Stimulated activated naive CD8-positive, alpha-beta T cell treated with anti-CD3 and anti-CD28 coated beads, Interleukin-15, Interleukin-2, amounts not matched to agents 100 ng/mL and 50 ng/mL, for 24 hours (primary cell): Measurements from ENCODE around the gene RRBP1.
A peak's percentile ranks its signal among the peaks of the same experiment; 100 is the strongest.

Experiments
- H3K27ac Mint-ChIP-seq: one replicate; pipeline ENCODE4 v1.8.0; 2021; ENCODE audit warnings: mild to moderate bottlenecking, mixed read lengths
- H3K27me3 Mint-ChIP-seq: one replicate; pipeline ENCODE4 v1.8.0; 2021; ENCODE audit warnings: mixed read lengths
- H3K36me3 Mint-ChIP-seq: one replicate; pipeline ENCODE4 v1.8.0; 2021; ENCODE audit warnings: low read depth, mixed read lengths
- H3K4me1 Mint-ChIP-seq: one replicate; pipeline ENCODE4 v1.8.0; 2021; ENCODE audit warnings: low read depth, mixed read lengths
- H3K4me3 Mint-ChIP-seq: one replicate; pipeline ENCODE4 v1.8.0; 2021; ENCODE audit warnings: mild to moderate bottlenecking, mixed read lengths
- H3K9me3 Mint-ChIP-seq: one replicate; pipeline ENCODE4 v1.8.0; 2021; ENCODE audit warnings: mixed read lengths

Gene RRBP1

GRCh38 chr20:17679941-17680835 lies 1.9 kb downstream of the RRBP1 start:
- peaks cover 6% of the 10 kb centered on the region for H3K36me3 Mint-ChIP-seq
- H3K4me1 Mint-ChIP-seq: peaks cover 17% of the 10 kb centered on the region
- peaks cover 8% of the 10 kb centered on the region for H3K27me3 Mint-ChIP-seq
- H3K4me3 Mint-ChIP-seq: peak overlapping the region; percentile 79
- H3K9me3 Mint-ChIP-seq: no peaks in the 10 kb centered on the region
- H3K27ac Mint-ChIP-seq: peak overlapping the region; percentile 68

- Mint-ChIP-seq H3K4me3 (no peak overlapping the region), H3K27me3 (peaks cover 3% of the 10 kb centered on the region), H3K9me3 (no peaks in the 10 kb centered on the region), H3K4me1 (peaks cover 20% of the 10 kb centered on the region), H3K27ac (no peak overlapping the region), H3K36me3 (peaks cover 10% of the 10 kb centered on the region)
These were observed 3.2 kb downstream of the RRBP1 start for GRCh38 chr20:17678886-17679285.

- no peak overlapping the region for H3K4me3 Mint-ChIP-seq
- H3K4me1 Mint-ChIP-seq: peaks cover 20% of the 10 kb centered on the region
- H3K9me3 Mint-ChIP-seq: no peaks in the 10 kb centered on the region
- H3K27me3 Mint-ChIP-seq: no peaks in the 10 kb centered on the region
- H3K27ac Mint-ChIP-seq: no peak overlapping the region
- peaks cover 10% of the 10 kb centered on the region for H3K36me3 Mint-ChIP-seq
These were observed 3.7 kb downstream of the RRBP1 start for GRCh38 chr20:17678295-17678694.

- peaks cover 16% of the 10 kb centered on the region for H3K4me1 Mint-ChIP-seq
- H3K36me3 Mint-ChIP-seq: peaks cover 10% of the 10 kb centered on the region
- H3K27me3 Mint-ChIP-seq: no peaks in the 10 kb centered on the region
- H3K9me3 Mint-ChIP-seq: no peaks in the 10 kb centered on the region
- H3K4me3 Mint-ChIP-seq: no peak overlapping the region
- H3K27ac Mint-ChIP-seq: no peak overlapping the region
These were observed 5.1 kb downstream of the RRBP1 start for GRCh38 chr20:17676942-17677341.

GRCh38 chr20:17676378-17676759 lies 5.7 kb downstream of the RRBP1 start:
- Mint-ChIP-seq H3K27me3 (no peaks in the 10 kb centered on the region), H3K27ac (no peak overlapping the region), H3K4me3 (no peak overlapping the region), H3K36me3 (peaks cover 10% of the 10 kb centered on the region), H3K9me3 (no peaks in the 10 kb centered on the region), H3K4me1 (peaks cover 19% of the 10 kb centered on the region)

GRCh38 chr20:17675519-17676377 lies 6.3 kb downstream of the RRBP1 start:
- no peak overlapping the region for H3K27ac Mint-ChIP-seq
- H3K4me1 Mint-ChIP-seq: peaks cover 25% of the 10 kb centered on the region
- no peak overlapping the region for H3K4me3 Mint-ChIP-seq
- H3K36me3 Mint-ChIP-seq: peaks cover 10% of the 10 kb centered on the region
- H3K27me3 Mint-ChIP-seq: no peaks in the 10 kb centered on the region
- no peaks in the 10 kb centered on the region for H3K9me3 Mint-ChIP-seq

- Mint-ChIP-seq H3K27me3 (no peaks in the 10 kb centered on the region), H3K4me1 (peaks cover 20% of the 10 kb centered on the region), H3K9me3 (no peaks in the 10 kb centered on the region), H3K27ac (no peak overlapping the region), H3K36me3 (peaks cover 10% of the 10 kb centered on the region), H3K4me3 (no peak overlapping the region)
These were observed 7.1 kb downstream of the RRBP1 start for GRCh38 chr20:17674722-17675518.

- no peak overlapping the region for H3K27ac Mint-ChIP-seq
- H3K4me3 Mint-ChIP-seq: no peak overlapping the region
These were observed 9.0 kb downstream of the RRBP1 start for GRCh38 chr20:17673084-17673483.

GRCh38 chr20:17671565-17671964 lies 10.5 kb downstream of the RRBP1 start:
- H3K36me3 Mint-ChIP-seq: peaks cover 9% of the 10 kb centered on the region
- H3K9me3 Mint-ChIP-seq: no peaks in the 10 kb centered on the region
- no peak overlapping the region for H3K27ac Mint-ChIP-seq
- H3K4me3 Mint-ChIP-seq: no peak overlapping the region
- no peaks in the 10 kb centered on the region for H3K27me3 Mint-ChIP-seq
- peaks cover 20% of the 10 kb centered on the region for H3K4me1 Mint-ChIP-seq

More at GRCh38 chr20:17673084-17673483, 9.0 kb downstream of the RRBP1 start:
- H3K36me3 Mint-ChIP-seq: peaks cover 7% of the 10 kb centered on the region
- peaks cover 14% of the 10 kb centered on the region for H3K4me1 Mint-ChIP-seq
- no peaks in the 10 kb centered on the region for H3K27me3 Mint-ChIP-seq
- H3K9me3 Mint-ChIP-seq: no peaks in the 10 kb centered on the region

GRCh38 chr20:17671011-17671410 lies 11.0 kb downstream of the RRBP1 start:
- Mint-ChIP-seq H3K4me3 (no peak overlapping the region), H3K36me3 (peaks cover 9% of the 10 kb centered on the region), H3K27me3 (no peaks in the 10 kb centered on the region), H3K9me3 (no peaks in the 10 kb centered on the region), H3K27ac (no peak overlapping the region), H3K4me1 (peaks cover 26% of the 10 kb centered on the region)

- H3K27ac Mint-ChIP-seq: no peak overlapping the region
- no peaks in the 10 kb centered on the region for H3K27me3 Mint-ChIP-seq
- peaks cover 39% of the 10 kb centered on the region for H3K4me1 Mint-ChIP-seq
- no peaks in the 10 kb centered on the region for H3K9me3 Mint-ChIP-seq
- no peak overlapping the region for H3K4me3 Mint-ChIP-seq
- peaks cover 5% of the 10 kb centered on the region for H3K36me3 Mint-ChIP-seq
These were observed 12.6 kb downstream of the RRBP1 start for GRCh38 chr20:17669306-17669931.

- Mint-ChIP-seq H3K27me3 (no peaks in the 10 kb centered on the region), H3K9me3 (no peaks in the 10 kb centered on the region), H3K4me1 (peaks cover 48% of the 10 kb centered on the region), H3K4me3 (no peak overlapping the region), H3K27ac (no peak overlapping the region), H3K36me3 (peaks cover 5% of the 10 kb centered on the region)
These were observed 13.6 kb downstream of the RRBP1 start for GRCh38 chr20:17668432-17668831.

GRCh38 chr20:17667445-17667844 lies 14.6 kb downstream of the RRBP1 start:
- Mint-ChIP-seq H3K4me1 (peaks cover 58% of the 10 kb centered on the region), H3K27ac (no peak overlapping the region), H3K4me3 (no peak overlapping the region), H3K36me3 (peaks cover 5% of the 10 kb centered on the region), H3K9me3 (no peaks in the 10 kb centered on the region), H3K27me3 (no peaks in the 10 kb centered on the region)

- no peak overlapping the region for H3K4me3 Mint-ChIP-seq
- peaks cover 66% of the 10 kb centered on the region for H3K4me1 Mint-ChIP-seq
- H3K9me3 Mint-ChIP-seq: no peaks in the 10 kb centered on the region
- no peaks in the 10 kb centered on the region for H3K27me3 Mint-ChIP-seq
- H3K27ac Mint-ChIP-seq: no peak overlapping the region
- H3K36me3 Mint-ChIP-seq: peaks cover 5% of the 10 kb centered on the region
These were observed 15.6 kb downstream of the RRBP1 start for GRCh38 chr20:17666481-17666880.
